ENCODE results near the gene RGS17.

Gene RGS17

GRCh38 chr6:153099636-153100035 is 31.4 kb downstream of the RGS17 start:
- H3K9me3 ChIP-seq (ENCODE audit: control insufficient read depth, low read length) = no peaks in the 10 kb centered on the region
- no peaks in the 10 kb centered on the region for H3K36me3 ChIP-seq (ENCODE audit: control insufficient read depth, insufficient read depth, low read length, severe bottlenecking)
- H3K4me1 ChIP-seq (ENCODE audit: control insufficient read depth, insufficient read depth, low read length) = no peaks in the 10 kb centered on the region
- H3K4me3 ChIP-seq (ENCODE audit: low read length) = no peak overlapping the region
- H3K9ac ChIP-seq (ENCODE audit: low read length) = no peak overlapping the region
- no peaks in the 10 kb centered on the region for H3K27me3 ChIP-seq (replicated peaks; ENCODE audit: control insufficient read depth, insufficient read depth, low read length)
- no peak for DNase-seq (ENCODE audit: low read depth)

GRCh38 chr6:153096792-153097191 is 34.3 kb downstream of the RGS17 start:
- Histone ChIP-seq H3K4me1 (ENCODE audit: control insufficient read depth, insufficient read depth, low read length) (peaks cover 13% of the 10 kb centered on the region), H3K4me3 (ENCODE audit: low read length) (no peak overlapping the region), H3K9ac (ENCODE audit: low read length) (no peak overlapping the region), H3K9me3 (ENCODE audit: control insufficient read depth, low read length) (no peaks in the 10 kb centered on the region), H3K27me3 (replicated peaks; ENCODE audit: control insufficient read depth, insufficient read depth, low read length) (no peaks in the 10 kb centered on the region), H3K36me3 (ENCODE audit: control insufficient read depth, insufficient read depth, low read length, severe bottlenecking) (no peaks in the 10 kb centered on the region)
- no peak for DNase-seq (ENCODE audit: low read depth)

- DNase-seq (ENCODE audit: low read depth) = no peak
- Histone ChIP-seq H3K4me3 (ENCODE audit: low read length) (no peak overlapping the region), H3K27me3 (replicated peaks; ENCODE audit: control insufficient read depth, insufficient read depth, low read length) (no peaks in the 10 kb centered on the region), H3K9ac (ENCODE audit: low read length) (no peak overlapping the region), H3K9me3 (ENCODE audit: control insufficient read depth, low read length) (no peaks in the 10 kb centered on the region), H3K36me3 (ENCODE audit: control insufficient read depth, insufficient read depth, low read length, severe bottlenecking) (no peaks in the 10 kb centered on the region), H3K4me1 (ENCODE audit: control insufficient read depth, insufficient read depth, low read length) (peaks cover 16% of the 10 kb centered on the region)
These were observed 35.1 kb downstream of the RGS17 start for GRCh38 chr6:153096031-153096430.

- Histone ChIP-seq H3K36me3 (ENCODE audit: control insufficient read depth, insufficient read depth, low read length, severe bottlenecking) (no peaks in the 10 kb centered on the region), H3K9me3 (ENCODE audit: control insufficient read depth, low read length) (no peaks in the 10 kb centered on the region), H3K4me3 (ENCODE audit: low read length) (peak overlapping the region; percentile 54), H3K27me3 (replicated peaks; ENCODE audit: control insufficient read depth, insufficient read depth, low read length) (no peaks in the 10 kb centered on the region), H3K4me1 (ENCODE audit: control insufficient read depth, insufficient read depth, low read length) (peaks cover 27% of the 10 kb centered on the region), H3K9ac (ENCODE audit: low read length) (peak overlapping the region; percentile 37)
- DNase-seq (ENCODE audit: low read depth) = peak; percentile 67
These were observed 38.7 kb downstream of the RGS17 start for GRCh38 chr6:153092082-153093013.

- Histone ChIP-seq H3K9ac (ENCODE audit: low read length) (peak overlapping the region; percentile 13), H3K4me3 (ENCODE audit: low read length) (no peak overlapping the region), H3K4me1 (ENCODE audit: control insufficient read depth, insufficient read depth, low read length) (peaks cover 29% of the 10 kb centered on the region)
These were observed 40.7 kb downstream of the RGS17 start for GRCh38 chr6:153090241-153090930.

GRCh38 chr6:153088796-153089195 is 42.3 kb downstream of the RGS17 start:
- DNase-seq (ENCODE audit: low read depth) = no peak
- H3K9me3 ChIP-seq (ENCODE audit: control insufficient read depth, low read length) = no peaks in the 10 kb centered on the region
- H3K27me3 ChIP-seq (replicated peaks; ENCODE audit: control insufficient read depth, insufficient read depth, low read length) = no peaks in the 10 kb centered on the region
- no peak overlapping the region for H3K9ac ChIP-seq (ENCODE audit: low read length)
- H3K4me1 ChIP-seq (ENCODE audit: control insufficient read depth, insufficient read depth, low read length) = peaks cover 39% of the 10 kb centered on the region
- H3K36me3 ChIP-seq (ENCODE audit: control insufficient read depth, insufficient read depth, low read length, severe bottlenecking) = no peaks in the 10 kb centered on the region
- no peak overlapping the region for H3K4me3 ChIP-seq (ENCODE audit: low read length)

More at GRCh38 chr6:153090241-153090930, 40.7 kb downstream of the RGS17 start:
- Histone ChIP-seq H3K27me3 (replicated peaks; ENCODE audit: control insufficient read depth, insufficient read depth, low read length) (no peaks in the 10 kb centered on the region), H3K36me3 (ENCODE audit: control insufficient read depth, insufficient read depth, low read length, severe bottlenecking) (no peaks in the 10 kb centered on the region), H3K9me3 (ENCODE audit: control insufficient read depth, low read length) (no peaks in the 10 kb centered on the region)
- peak; percentile 69 for DNase-seq (ENCODE audit: low read depth)

- H3K4me3 ChIP-seq (ENCODE audit: low read length) = no peak overlapping the region
- DNase-seq (ENCODE audit: low read depth) = no peak
- no peak overlapping the region for H3K9ac ChIP-seq (ENCODE audit: low read length)
- H3K27me3 ChIP-seq (replicated peaks; ENCODE audit: control insufficient read depth, insufficient read depth, low read length) = no peaks in the 10 kb centered on the region
- peaks cover under 1% of the 10 kb centered on the region for H3K9me3 ChIP-seq (ENCODE audit: control insufficient read depth, low read length)
- peaks cover 31% of the 10 kb centered on the region for H3K4me1 ChIP-seq (ENCODE audit: control insufficient read depth, insufficient read depth, low read length)
- no peaks in the 10 kb centered on the region for H3K36me3 ChIP-seq (ENCODE audit: control insufficient read depth, insufficient read depth, low read length, severe bottlenecking)
These were observed 43.6 kb downstream of the RGS17 start for GRCh38 chr6:153087436-153087835.

GRCh38 chr6:153086225-153086990 is 44.7 kb downstream of the RGS17 start:
- Histone ChIP-seq H3K36me3 (ENCODE audit: control insufficient read depth, insufficient read depth, low read length, severe bottlenecking) (no peaks in the 10 kb centered on the region), H3K9me3 (ENCODE audit: control insufficient read depth, low read length) (peaks cover 11% of the 10 kb centered on the region)

GRCh38 chr6:153085239-153085638 is 45.8 kb downstream of the RGS17 start:
- no peak for DNase-seq (ENCODE audit: low read depth)
- Histone ChIP-seq H3K9me3 (ENCODE audit: control insufficient read depth, low read length) (peaks cover 12% of the 10 kb centered on the region), H3K9ac (ENCODE audit: low read length) (no peak overlapping the region), H3K36me3 (ENCODE audit: control insufficient read depth, insufficient read depth, low read length, severe bottlenecking) (no peaks in the 10 kb centered on the region), H3K4me1 (ENCODE audit: control insufficient read depth, insufficient read depth, low read length) (peaks cover 16% of the 10 kb centered on the region), H3K27me3 (replicated peaks; ENCODE audit: control insufficient read depth, insufficient read depth, low read length) (no peaks in the 10 kb centered on the region), H3K4me3 (ENCODE audit: low read length) (no peak overlapping the region)

More at GRCh38 chr6:153086225-153086990, 44.7 kb downstream of the RGS17 start:
- no peak overlapping the region for H3K9ac ChIP-seq (ENCODE audit: low read length)
- peaks cover 26% of the 10 kb centered on the region for H3K4me1 ChIP-seq (ENCODE audit: control insufficient read depth, insufficient read depth, low read length)
- no peak for DNase-seq (ENCODE audit: low read depth)
- no peak overlapping the region for H3K4me3 ChIP-seq (ENCODE audit: low read length)
- H3K27me3 ChIP-seq (replicated peaks; ENCODE audit: control insufficient read depth, insufficient read depth, low read length) = no peaks in the 10 kb centered on the region

- H3K4me3 ChIP-seq (ENCODE audit: low read length) = peak overlapping the region; percentile 13
- H3K9ac ChIP-seq (ENCODE audit: low read length) = no peak overlapping the region
- no peaks in the 10 kb centered on the region for H3K27me3 ChIP-seq (replicated peaks; ENCODE audit: control insufficient read depth, insufficient read depth, low read length)
- no peaks in the 10 kb centered on the region for H3K36me3 ChIP-seq (ENCODE audit: control insufficient read depth, insufficient read depth, low read length, severe bottlenecking)
- peaks cover 12% of the 10 kb centered on the region for H3K9me3 ChIP-seq (ENCODE audit: control insufficient read depth, low read length)
- DNase-seq (ENCODE audit: low read depth) = peak; percentile 79
- H3K4me1 ChIP-seq (ENCODE audit: control insufficient read depth, insufficient read depth, low read length) = peaks cover 12% of the 10 kb centered on the region
These were observed 46.7 kb downstream of the RGS17 start for GRCh38 chr6:153084393-153084792.

GRCh38 chr6:153083869-153084268 is 47.2 kb downstream of the RGS17 start:
- H3K27me3 ChIP-seq (replicated peaks; ENCODE audit: control insufficient read depth, insufficient read depth, low read length) = no peaks in the 10 kb centered on the region
- H3K9me3 ChIP-seq (ENCODE audit: control insufficient read depth, low read length) = peaks cover 12% of the 10 kb centered on the region
- peaks cover 12% of the 10 kb centered on the region for H3K4me1 ChIP-seq (ENCODE audit: control insufficient read depth, insufficient read depth, low read length)
- no peak overlapping the region for H3K9ac ChIP-seq (ENCODE audit: low read length)
- no peaks in the 10 kb centered on the region for H3K36me3 ChIP-seq (ENCODE audit: control insufficient read depth, insufficient read depth, low read length, severe bottlenecking)
- no peak overlapping the region for H3K4me3 ChIP-seq (ENCODE audit: low read length)
- no peak for DNase-seq (ENCODE audit: low read depth)
